OCI-LY1 (cell line): Measurements from ENCODE around the gene FAM174A.

ENCODE experiments used
- EZH2 ChIP-seq: fragments of 200-600 bp; sonication (generic), shearing (Covaris generic); IDR thresholded peaks from 2 replicates; pipeline ENCODE4 v1.8.0; 2017; ENCODE audit warnings: borderline replicate concordance, mixed run types, mild to moderate bottlenecking, antibody characterized with exemption, low read length, moderate library complexity, mixed read lengths
- TF ChIP-seq, protein P1 (sequence below): fragments of 200-600 bp; sonication (generic), shearing (Covaris generic); IDR thresholded peaks from 2 replicates; pipeline ENCODE4 v1.5.1; 2017; ENCODE audit warnings: mild to moderate bottlenecking, antibody characterized with exemption, low read length, moderate library complexity, mixed read lengths

GRCh38 chr5:100577506-100577905, 42.3 kb downstream of the FAM174A start:
- TF ChIP-seq, protein P1, sequence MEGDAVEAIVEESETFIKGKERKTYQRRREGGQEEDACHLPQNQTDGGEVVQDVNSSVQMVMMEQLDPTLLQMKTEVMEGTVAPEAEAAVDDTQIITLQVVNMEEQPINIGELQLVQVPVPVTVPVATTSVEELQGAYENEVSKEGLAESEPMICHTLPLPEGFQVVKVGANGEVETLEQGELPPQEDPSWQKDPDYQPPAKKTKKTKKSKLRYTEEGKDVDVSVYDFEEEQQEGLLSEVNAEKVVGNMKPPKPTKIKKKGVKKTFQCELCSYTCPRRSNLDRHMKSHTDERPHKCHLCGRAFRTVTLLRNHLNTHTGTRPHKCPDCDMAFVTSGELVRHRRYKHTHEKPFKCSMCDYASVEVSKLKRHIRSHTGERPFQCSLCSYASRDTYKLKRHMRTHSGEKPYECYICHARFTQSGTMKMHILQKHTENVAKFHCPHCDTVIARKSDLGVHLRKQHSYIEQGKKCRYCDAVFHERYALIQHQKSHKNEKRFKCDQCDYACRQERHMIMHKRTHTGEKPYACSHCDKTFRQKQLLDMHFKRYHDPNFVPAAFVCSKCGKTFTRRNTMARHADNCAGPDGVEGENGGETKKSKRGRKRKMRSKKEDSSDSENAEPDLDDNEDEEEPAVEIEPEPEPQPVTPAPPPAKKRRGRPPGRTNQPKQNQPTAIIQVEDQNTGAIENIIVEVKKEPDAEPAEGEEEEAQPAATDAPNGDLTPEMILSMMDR = no peak
- no peak for TF ChIP-seq EZH2
